GM12878 (cell line): Measurements from ENCODE around the gene TMEM121B. TPM values are rescaled to one million over a fixed set of nuclear protein-coding genes. Genes with fewer than 3 reads are reported as not detected.

ENCODE experiments used
- ATF7 ChIP-seq: fragments of 450-650 bp; IDR thresholded peaks from 2 replicates; pipeline ENCODE4 v1.6.1; 2016; ENCODE audit warnings: low read depth, mild to moderate bottlenecking
- CHD4 ChIP-seq: fragments of 200-600 bp; sonication (generic); IDR thresholded peaks from 2 replicates; pipeline ENCODE4 v1.6.1; 2016; ENCODE audit warnings: mild to moderate bottlenecking
- DPF2 ChIP-seq: fragments of 450-650 bp; IDR thresholded peaks from 2 replicates; pipeline ENCODE4 v1.6.1; 2017; ENCODE audit warnings: mild to moderate bottlenecking
- IKZF1 ChIP-seq: fragments of 450-650 bp; conservative IDR thresholded peaks from 2 replicates; pipeline ENCODE4 v1.6.1; 2017; ENCODE audit warnings: antibody characterized with exemption, mild to moderate bottlenecking
- IKZF2 ChIP-seq, 2 experiments: fragments of 450-650 bp; IDR thresholded peaks; 2 replicates each; pipeline ENCODE4 v1.6.1; 2017; ENCODE audit warnings: mild to moderate bottlenecking in 2 of 2, moderate library complexity in 2 of 2
- JUNB ChIP-seq: IDR thresholded peaks from 2 replicates; pipeline ENCODE4 v1.6.1; 2016; ENCODE audit warnings: antibody characterized with exemption, mild to moderate bottlenecking
- KLF5 ChIP-seq: fragments of 450-650 bp; IDR thresholded peaks from 2 replicates; pipeline ENCODE4 v1.6.1; 2014; ENCODE audit warnings: mild to moderate bottlenecking; ENCODE audit not compliant: partially characterized antibody
- NBN ChIP-seq: fragments of 450-650 bp; IDR thresholded peaks from 2 replicates; pipeline ENCODE4 v1.6.1; 2016
- NFYB ChIP-seq: IDR thresholded peaks from 2 replicates; pipeline ENCODE4 v1.6.1; 2011; ENCODE audit warnings: low read depth, mild to moderate bottlenecking, low read length, improper control_type of control experiment, moderate library complexity; ENCODE audit not compliant: insufficient read depth
- SUPT20H ChIP-seq: IDR thresholded peaks from 2 replicates; pipeline ENCODE4 v1.6.1; 2011; ENCODE audit warnings: low read depth, mild to moderate bottlenecking, low read length, moderate library complexity, borderline replicate concordance; ENCODE audit not compliant: control insufficient read depth
- TBL1XR1 ChIP-seq: IDR thresholded peaks from 2 replicates; pipeline ENCODE4 v1.6.1; 2012; ENCODE audit warnings: low read depth, low read length, improper control_type of control experiment
- TCF3 ChIP-seq: IDR thresholded peaks from 2 replicates; pipeline ENCODE4 v1.6.1; 2012; ENCODE audit warnings: low read depth, mild to moderate bottlenecking, low read length, borderline replicate concordance; ENCODE audit not compliant: insufficient read depth
- TCF7 ChIP-seq: IDR thresholded peaks from 2 replicates; pipeline ENCODE4 v1.6.1; 2014; ENCODE audit warnings: antibody characterized with exemption, borderline replicate concordance
- ZBTB11 ChIP-seq: fragments of 450-650 bp; formaldehyde crosslinking; IDR thresholded peaks from 2 replicates; pipeline ENCODE4 v1.5.0; 2022; ENCODE audit warnings: mild to moderate bottlenecking, missing genetic modification characterization
- polyA plus RNA-seq, 11 experiments: library from polyadenylated mRNA; depleted of rRNA in 4 of 11; unstranded in 6 of 11; stranded (reverse) in 5 of 11; fragments of >200 nt; fragmentation: Nextera tagmentation in 4 of 11; fragmentation: Illumina TruSeq in 1 of 11; extraction: Ambion mirVana in 4 of 11; extraction: Trizol in 1 of 11; gene quantifications; 1 replicate in 1 of 11; 2 replicates in 10 of 11; pipeline versions ENCODE4 v1.2.1 to v1.2.3, GENCODE V29; 2011 to 2016; ENCODE audit warnings: inconsistent platforms in 2 of 11, missing spikeins in 2 of 11, low read depth in 1 of 11
- total RNA-seq, 4 experiments: library from RNA; depleted of rRNA in 3 of 4; stranded (reverse); fragments of >200 nt in 3 of 4; fragmentation: Illumina TruSeq in 1 of 4; extraction: Trizol in 1 of 4; gene quantifications; 2 replicates each; pipeline versions ENCODE4 v1.2.1 to v1.2.3, GENCODE V29; 2013 to 2021
- TF ChIP-seq, protein P1 (sequence below): fragments of 150-350 bp; IDR thresholded peaks from 2 replicates; pipeline ENCODE4 v1.6.1; 2014; ENCODE audit warnings: mild to moderate bottlenecking, low read depth, low read length
- TF ChIP-seq, protein P2 (sequence below): IDR thresholded peaks from 2 replicates; pipeline ENCODE4 v1.6.1; 2012; ENCODE audit warnings: mild to moderate bottlenecking, low read depth, low read length
- TF ChIP-seq, protein P3 (sequence below): fragments of 450-650 bp; conservative IDR thresholded peaks from 2 replicates; pipeline ENCODE4 v1.6.1; 2017; ENCODE audit warnings: mild to moderate bottlenecking, moderate library complexity
- TF ChIP-seq, protein P4 (sequence below): IDR thresholded peaks from 2 replicates; pipeline ENCODE4 v1.6.1; 2012; ENCODE audit warnings: low read length, inconsistent platforms

TMEM121B gene
- total and polyA plus RNA-seq, 10 of the 15 experiments (the other 5 are each of a cell fraction or from before 2014, with no cell fraction given): 0.02 to 0.10 (median 0.06) TPM; not detected in 5

GRCh38 chr22:17087498-17088131 is 33.5 kb downstream of the TMEM121B start (continued):
- no peak for TF ChIP-seq CHD4
- TF ChIP-seq KLF5: no peak
- TF ChIP-seq ZBTB11 (CRISPR knock-in tag): no peak
- TF ChIP-seq TCF7: no peak
- no peak for TF ChIP-seq SUPT20H
- TF ChIP-seq ATF7: peak; percentile 50; the same call in 1 of the 2 replicates
- 0 out of 2 replicates have a peak, but pooled peaks have one; percentile 43 for TF ChIP-seq TBL1XR1
- TF ChIP-seq, protein P1, sequence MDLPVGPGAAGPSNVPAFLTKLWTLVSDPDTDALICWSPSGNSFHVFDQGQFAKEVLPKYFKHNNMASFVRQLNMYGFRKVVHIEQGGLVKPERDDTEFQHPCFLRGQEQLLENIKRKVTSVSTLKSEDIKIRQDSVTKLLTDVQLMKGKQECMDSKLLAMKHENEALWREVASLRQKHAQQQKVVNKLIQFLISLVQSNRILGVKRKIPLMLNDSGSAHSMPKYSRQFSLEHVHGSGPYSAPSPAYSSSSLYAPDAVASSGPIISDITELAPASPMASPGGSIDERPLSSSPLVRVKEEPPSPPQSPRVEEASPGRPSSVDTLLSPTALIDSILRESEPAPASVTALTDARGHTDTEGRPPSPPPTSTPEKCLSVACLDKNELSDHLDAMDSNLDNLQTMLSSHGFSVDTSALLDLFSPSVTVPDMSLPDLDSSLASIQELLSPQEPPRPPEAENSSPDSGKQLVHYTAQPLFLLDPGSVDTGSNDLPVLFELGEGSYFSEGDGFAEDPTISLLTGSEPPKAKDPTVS: no peak
- no peak for TF ChIP-seq NFYB
- peak; percentile 42; the same call in 1 of the 2 replicates for TF ChIP-seq NBN
- TF ChIP-seq, protein P2, sequence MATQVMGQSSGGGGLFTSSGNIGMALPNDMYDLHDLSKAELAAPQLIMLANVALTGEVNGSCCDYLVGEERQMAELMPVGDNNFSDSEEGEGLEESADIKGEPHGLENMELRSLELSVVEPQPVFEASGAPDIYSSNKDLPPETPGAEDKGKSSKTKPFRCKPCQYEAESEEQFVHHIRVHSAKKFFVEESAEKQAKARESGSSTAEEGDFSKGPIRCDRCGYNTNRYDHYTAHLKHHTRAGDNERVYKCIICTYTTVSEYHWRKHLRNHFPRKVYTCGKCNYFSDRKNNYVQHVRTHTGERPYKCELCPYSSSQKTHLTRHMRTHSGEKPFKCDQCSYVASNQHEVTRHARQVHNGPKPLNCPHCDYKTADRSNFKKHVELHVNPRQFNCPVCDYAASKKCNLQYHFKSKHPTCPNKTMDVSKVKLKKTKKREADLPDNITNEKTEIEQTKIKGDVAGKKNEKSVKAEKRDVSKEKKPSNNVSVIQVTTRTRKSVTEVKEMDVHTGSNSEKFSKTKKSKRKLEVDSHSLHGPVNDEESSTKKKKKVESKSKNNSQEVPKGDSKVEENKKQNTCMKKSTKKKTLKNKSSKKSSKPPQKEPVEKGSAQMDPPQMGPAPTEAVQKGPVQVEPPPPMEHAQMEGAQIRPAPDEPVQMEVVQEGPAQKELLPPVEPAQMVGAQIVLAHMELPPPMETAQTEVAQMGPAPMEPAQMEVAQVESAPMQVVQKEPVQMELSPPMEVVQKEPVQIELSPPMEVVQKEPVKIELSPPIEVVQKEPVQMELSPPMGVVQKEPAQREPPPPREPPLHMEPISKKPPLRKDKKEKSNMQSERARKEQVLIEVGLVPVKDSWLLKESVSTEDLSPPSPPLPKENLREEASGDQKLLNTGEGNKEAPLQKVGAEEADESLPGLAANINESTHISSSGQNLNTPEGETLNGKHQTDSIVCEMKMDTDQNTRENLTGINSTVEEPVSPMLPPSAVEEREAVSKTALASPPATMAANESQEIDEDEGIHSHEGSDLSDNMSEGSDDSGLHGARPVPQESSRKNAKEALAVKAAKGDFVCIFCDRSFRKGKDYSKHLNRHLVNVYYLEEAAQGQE: no peak
- TF ChIP-seq IKZF1: peak; percentile 87
- TF ChIP-seq JUNB: peak; percentile 23; the same call in 1 of the 2 replicates
- TF ChIP-seq, protein P3, sequence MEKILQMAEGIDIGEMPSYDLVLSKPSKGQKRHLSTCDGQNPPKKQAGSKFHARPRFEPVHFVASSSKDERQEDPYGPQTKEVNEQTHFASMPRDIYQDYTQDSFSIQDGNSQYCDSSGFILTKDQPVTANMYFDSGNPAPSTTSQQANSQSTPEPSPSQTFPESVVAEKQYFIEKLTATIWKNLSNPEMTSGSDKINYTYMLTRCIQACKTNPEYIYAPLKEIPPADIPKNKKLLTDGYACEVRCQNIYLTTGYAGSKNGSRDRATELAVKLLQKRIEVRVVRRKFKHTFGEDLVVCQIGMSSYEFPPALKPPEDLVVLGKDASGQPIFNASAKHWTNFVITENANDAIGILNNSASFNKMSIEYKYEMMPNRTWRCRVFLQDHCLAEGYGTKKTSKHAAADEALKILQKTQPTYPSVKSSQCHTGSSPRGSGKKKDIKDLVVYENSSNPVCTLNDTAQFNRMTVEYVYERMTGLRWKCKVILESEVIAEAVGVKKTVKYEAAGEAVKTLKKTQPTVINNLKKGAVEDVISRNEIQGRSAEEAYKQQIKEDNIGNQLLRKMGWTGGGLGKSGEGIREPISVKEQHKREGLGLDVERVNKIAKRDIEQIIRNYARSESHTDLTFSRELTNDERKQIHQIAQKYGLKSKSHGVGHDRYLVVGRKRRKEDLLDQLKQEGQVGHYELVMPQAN: no peak
- TF ChIP-seq TCF3: peak; percentile 83; the same call in 1 of the 2 replicates
- TF ChIP-seq, protein P4, sequence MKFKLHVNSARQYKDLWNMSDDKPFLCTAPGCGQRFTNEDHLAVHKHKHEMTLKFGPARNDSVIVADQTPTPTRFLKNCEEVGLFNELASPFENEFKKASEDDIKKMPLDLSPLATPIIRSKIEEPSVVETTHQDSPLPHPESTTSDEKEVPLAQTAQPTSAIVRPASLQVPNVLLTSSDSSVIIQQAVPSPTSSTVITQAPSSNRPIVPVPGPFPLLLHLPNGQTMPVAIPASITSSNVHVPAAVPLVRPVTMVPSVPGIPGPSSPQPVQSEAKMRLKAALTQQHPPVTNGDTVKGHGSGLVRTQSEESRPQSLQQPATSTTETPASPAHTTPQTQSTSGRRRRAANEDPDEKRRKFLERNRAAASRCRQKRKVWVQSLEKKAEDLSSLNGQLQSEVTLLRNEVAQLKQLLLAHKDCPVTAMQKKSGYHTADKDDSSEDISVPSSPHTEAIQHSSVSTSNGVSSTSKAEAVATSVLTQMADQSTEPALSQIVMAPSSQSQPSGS: 0 out of 2 replicates have a peak, but pooled peaks have one; percentile 57
- TF ChIP-seq DPF2: 0 out of 2 replicates have a peak, but pooled peaks have one; percentile 60
- TF ChIP-seq IKZF2 (IDR thresholded peaks at IDR 0.05): peak; percentile 80 to 81
